Nephron progenitor cell (in vitro differentiated cells): ENCODE results near the gene IQCN.
A peak's percentile ranks its signal among the peaks of the same experiment; 100 is the strongest.

Experiments
- DNase-seq: peaks from one replicate; pipeline ENCODE4 v3.0.0; 2021
- H3K27ac Mint-ChIP-seq: 2 replicates; pipeline ENCODE4 v1.8.0; 2021; ENCODE audit warnings: mild to moderate bottlenecking, moderate library complexity, mixed read lengths
- H3K27me3 Mint-ChIP-seq: 2 replicates; pipeline ENCODE4 v1.8.0; 2021; ENCODE audit warnings: mild to moderate bottlenecking, low read depth, mixed read lengths; ENCODE audit not compliant: poor library complexity
- H3K36me3 Mint-ChIP-seq: 2 replicates; pipeline ENCODE4 v1.8.0; 2021; ENCODE audit warnings: low read depth, mixed read lengths
- H3K4me1 Mint-ChIP-seq: 2 replicates; pipeline ENCODE4 v1.8.0; 2021; ENCODE audit warnings: mixed read lengths
- H3K4me3 Mint-ChIP-seq: 2 replicates; pipeline ENCODE4 v1.8.0; 2021; ENCODE audit warnings: mild to moderate bottlenecking, moderate library complexity, mixed read lengths
- H3K9me3 Mint-ChIP-seq: 2 replicates; pipeline ENCODE4 v1.8.0; 2021; ENCODE audit warnings: mild to moderate bottlenecking, moderate library complexity, mixed read lengths
- TF ChIP-seq, protein P1 (sequence below): fragments of 200-600 bp; sonication (generic); IDR thresholded peaks from 2 replicates; pipeline ENCODE4 v1.5.0; 2021; ENCODE audit warnings: antibody characterized with exemption

The IQCN gene

DNA sequence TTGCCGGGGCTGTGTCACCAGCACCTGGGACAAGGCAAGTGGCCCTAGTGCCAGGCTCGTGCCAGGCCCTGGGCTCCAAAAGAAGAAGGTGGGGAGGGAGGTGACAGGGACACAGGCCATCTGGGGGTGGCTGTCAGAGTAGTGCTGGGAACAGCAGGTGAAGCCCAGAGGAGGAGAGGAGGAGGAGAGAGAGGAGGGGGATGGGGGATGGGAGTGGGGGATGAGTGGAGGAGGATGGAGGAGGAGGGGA lies 29.9 kb upstream of the IQCN start:
- no peak for DNase-seq
- TF ChIP-seq, protein P1, sequence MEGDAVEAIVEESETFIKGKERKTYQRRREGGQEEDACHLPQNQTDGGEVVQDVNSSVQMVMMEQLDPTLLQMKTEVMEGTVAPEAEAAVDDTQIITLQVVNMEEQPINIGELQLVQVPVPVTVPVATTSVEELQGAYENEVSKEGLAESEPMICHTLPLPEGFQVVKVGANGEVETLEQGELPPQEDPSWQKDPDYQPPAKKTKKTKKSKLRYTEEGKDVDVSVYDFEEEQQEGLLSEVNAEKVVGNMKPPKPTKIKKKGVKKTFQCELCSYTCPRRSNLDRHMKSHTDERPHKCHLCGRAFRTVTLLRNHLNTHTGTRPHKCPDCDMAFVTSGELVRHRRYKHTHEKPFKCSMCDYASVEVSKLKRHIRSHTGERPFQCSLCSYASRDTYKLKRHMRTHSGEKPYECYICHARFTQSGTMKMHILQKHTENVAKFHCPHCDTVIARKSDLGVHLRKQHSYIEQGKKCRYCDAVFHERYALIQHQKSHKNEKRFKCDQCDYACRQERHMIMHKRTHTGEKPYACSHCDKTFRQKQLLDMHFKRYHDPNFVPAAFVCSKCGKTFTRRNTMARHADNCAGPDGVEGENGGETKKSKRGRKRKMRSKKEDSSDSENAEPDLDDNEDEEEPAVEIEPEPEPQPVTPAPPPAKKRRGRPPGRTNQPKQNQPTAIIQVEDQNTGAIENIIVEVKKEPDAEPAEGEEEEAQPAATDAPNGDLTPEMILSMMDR = no peak
- peaks cover 42% of the 10 kb centered on the region for H3K4me1 Mint-ChIP-seq
- H3K9me3 Mint-ChIP-seq = no peaks in the 10 kb centered on the region
- H3K27ac Mint-ChIP-seq = peak overlapping the region; percentile 98
- H3K36me3 Mint-ChIP-seq = peaks cover 14% of the 10 kb centered on the region
- H3K4me3 Mint-ChIP-seq = peak overlapping the region; percentile 55
- no peaks in the 10 kb centered on the region for H3K27me3 Mint-ChIP-seq

DNA sequence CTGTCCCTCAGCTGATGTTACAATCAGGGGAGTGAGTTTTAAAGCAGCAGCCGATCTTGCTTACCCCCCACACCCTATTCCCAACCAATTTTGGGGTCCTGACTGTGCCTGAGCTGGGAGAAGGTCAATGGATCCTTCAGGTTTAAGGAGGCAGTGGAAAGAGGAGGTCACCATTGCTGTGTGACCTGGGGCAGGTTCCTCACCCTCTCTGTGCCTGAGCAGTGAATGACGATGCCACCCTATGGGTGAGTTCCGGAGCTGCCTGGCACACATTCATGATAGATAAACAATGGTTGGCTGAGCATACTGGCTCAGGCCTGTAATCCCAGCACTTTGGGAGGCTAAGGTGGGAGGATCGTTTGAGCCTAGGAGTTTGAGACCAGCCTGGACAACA lies 27.5 kb upstream of the IQCN start:
- Mint-ChIP-seq H3K27ac (no peak overlapping the region), H3K9me3 (no peaks in the 10 kb centered on the region), H3K27me3 (peaks cover 5% of the 10 kb centered on the region), H3K4me1 (peaks cover 44% of the 10 kb centered on the region), H3K4me3 (no peak overlapping the region), H3K36me3 (peaks cover 3% of the 10 kb centered on the region)
- TF ChIP-seq, protein P1 = no peak
- no peak for DNase-seq

DNA sequence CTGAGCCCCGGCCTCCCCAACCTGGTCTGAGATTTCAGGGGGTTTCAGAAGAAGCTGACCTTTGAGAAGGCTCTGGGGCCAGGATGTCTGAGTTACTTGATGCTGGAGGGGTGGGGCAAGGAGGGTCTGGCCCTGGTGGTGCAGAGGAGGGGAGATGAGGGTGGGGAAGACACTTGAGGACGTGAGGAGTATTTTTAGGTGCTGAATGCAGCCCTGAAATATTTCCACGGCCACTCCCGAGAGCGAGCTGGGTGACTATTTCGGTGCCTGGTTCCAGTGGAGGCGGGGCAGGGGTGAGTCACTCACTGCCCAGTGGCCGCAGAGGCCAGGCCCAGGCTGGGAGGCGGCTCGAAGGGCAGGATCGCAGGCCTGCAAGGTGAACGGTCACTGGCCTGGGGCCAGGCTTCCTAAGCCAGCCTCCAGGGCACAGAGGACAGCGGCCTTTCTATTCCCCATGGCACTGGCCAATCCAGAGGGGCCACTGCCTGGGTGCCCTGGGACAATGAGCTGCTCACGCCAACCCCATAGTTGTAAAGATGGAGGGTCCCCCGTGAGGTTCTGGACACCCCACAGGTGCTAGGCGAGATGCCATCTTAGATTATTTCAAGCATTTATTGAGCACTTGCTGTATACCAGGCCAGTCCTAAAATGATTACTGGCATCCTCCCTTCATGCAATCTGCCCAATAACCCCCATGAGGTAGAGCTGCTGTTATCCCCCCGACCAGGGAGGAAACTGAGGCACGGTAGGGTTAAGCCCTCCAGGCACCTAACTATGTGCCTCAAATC lies 26.9 kb upstream of the IQCN start:
- Mint-ChIP-seq H3K4me1 (peaks cover 38% of the 10 kb centered on the region), H3K36me3 (no peaks in the 10 kb centered on the region), H3K9me3 (no peaks in the 10 kb centered on the region), H3K27ac (no peak overlapping the region), H3K27me3 (peaks cover 5% of the 10 kb centered on the region), H3K4me3 (no peak overlapping the region)
- no peak for DNase-seq
- TF ChIP-seq, protein P1 = no peak

DNA sequence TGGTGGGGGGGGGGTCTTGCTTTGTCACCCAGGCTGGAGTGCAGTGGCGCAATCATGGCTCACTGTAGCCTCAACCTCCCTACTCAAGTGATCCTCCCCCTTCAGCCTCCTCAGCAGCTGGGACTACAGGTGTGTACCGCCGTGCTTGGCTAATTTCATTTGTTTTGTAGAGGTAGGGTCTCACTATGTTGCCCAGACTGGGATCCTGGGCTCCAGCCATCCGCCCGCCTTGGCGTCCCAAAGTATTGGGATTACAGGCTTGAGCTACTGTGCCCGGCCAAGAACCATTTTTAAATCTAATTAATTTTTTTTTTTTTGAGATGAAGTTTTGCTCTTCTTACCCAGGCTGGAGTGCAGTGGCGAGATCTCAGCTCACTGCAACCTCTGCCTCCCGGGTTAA lies 25.4 kb upstream of the IQCN start:
- Mint-ChIP-seq H3K27me3 (peaks cover 5% of the 10 kb centered on the region), H3K4me3 (no peak overlapping the region), H3K9me3 (no peaks in the 10 kb centered on the region), H3K4me1 (peaks cover 23% of the 10 kb centered on the region), H3K27ac (no peak overlapping the region), H3K36me3 (no peaks in the 10 kb centered on the region)
- DNase-seq = no peak
- TF ChIP-seq, protein P1 = no peak

DNA sequence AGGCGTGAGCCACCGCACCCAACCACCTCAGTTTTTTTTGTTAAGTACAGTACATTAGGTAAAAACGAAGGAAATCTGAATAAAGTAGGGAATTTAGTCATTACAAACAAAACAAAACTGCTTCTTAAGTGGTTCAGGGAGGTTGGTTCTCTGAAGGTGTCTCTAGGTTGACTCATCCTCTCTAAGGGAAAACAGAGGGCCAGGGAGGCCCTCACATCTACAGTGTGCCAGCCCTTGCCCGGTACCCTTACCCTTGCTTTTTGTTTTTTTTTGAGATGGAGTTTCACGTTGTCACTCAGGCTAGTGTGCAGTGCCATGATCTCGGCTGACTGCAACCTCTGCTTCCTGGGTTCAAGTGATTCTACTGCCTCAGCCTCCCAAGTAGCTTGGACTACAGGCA lies 24.3 kb upstream of the IQCN start:
- TF ChIP-seq, protein P1 = no peak
- Mint-ChIP-seq H3K4me1 (peaks cover 23% of the 10 kb centered on the region), H3K36me3 (no peaks in the 10 kb centered on the region), H3K9me3 (no peaks in the 10 kb centered on the region), H3K4me3 (no peak overlapping the region), H3K27ac (no peak overlapping the region), H3K27me3 (peaks cover 5% of the 10 kb centered on the region)
- no peak for DNase-seq

DNA sequence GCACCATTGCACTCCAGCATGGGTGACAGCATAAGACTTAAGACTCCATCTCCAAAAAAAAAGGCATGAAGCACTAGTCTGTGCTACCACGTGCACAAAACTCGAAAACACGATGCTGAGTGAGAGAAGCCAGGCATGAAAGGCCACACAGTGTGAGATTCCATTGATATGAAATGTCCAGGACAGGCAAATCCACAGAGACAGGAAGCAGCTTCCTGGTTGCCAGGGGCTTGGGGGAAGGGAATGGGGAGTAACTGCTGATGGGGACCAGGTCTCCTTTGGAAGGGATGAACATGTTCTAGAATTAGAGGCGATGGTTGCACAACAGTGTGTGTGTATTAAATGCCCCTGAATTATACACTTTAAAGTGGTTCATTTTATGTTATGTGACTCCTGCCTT lies 23.1 kb upstream of the IQCN start:
- TF ChIP-seq, protein P1 = no peak
- no peak for DNase-seq
- Mint-ChIP-seq H3K9me3 (no peaks in the 10 kb centered on the region), H3K27ac (no peak overlapping the region), H3K4me3 (no peak overlapping the region), H3K27me3 (peaks cover 5% of the 10 kb centered on the region), H3K36me3 (no peaks in the 10 kb centered on the region), H3K4me1 (peaks cover 26% of the 10 kb centered on the region)
